ENCODE results near the gene BICC1. TPM values are rescaled to one million over a fixed set of nuclear protein-coding genes. Genes with fewer than 3 reads are reported as not detected.

The BICC1 gene
- total and polyA plus RNA-seq, 2 of the 13 experiments (the other 11 are each of a cell fraction or from before 2014, with no cell fraction given), result 0.18 to 1.5 TPM

DNA sequence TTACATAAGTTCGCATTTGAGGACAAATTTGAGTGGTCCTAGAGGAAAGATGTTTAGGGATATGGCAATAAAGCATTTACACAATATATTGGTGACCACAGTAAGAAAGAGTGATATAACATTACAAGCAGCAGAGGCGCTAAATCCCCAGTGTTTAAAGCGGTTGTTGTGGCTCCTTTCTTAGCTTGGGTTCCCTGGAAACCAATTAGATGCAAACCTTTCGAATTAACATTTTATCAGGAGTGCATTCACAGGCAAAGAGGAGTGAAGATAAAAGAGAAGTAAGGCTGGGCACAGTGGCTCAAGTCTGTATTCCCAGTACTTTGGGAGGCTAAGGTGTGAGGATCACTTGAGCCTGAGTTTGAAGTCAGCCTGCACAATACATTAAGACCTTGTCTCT, 331.1 kb downstream of the BICC1 start:
- in situ Hi-C loops (cut with HindIII; ENCODE audit: extremely low pct_ligation_motif_present, low pct_unique_long_range_greater_than_20kb) (no loop called here), intact Hi-C loops (cut with micrococcal nuclease; ENCODE audit: unreplicated experiment) (no loop called here)
- H3K9ac ChIP-seq (ENCODE audit: insufficient read depth, low read depth, low read length), result no peak overlapping the region
- POLR2A ChIA-PET, result no interaction called here
- no peaks in the 10 kb centered on the region for H3K4me1 ChIP-seq (ENCODE audit: insufficient read depth, low read length)
- BruUV-seq (replicated peaks), result no TSS peak
- WGBS (ENCODE audit: low lambda C conversion rate), result 22% methylated on average over 4 of the region's 4 CpGs
- H3K27me3 ChIP-seq (ENCODE audit: control insufficient read depth in 1 of 2, insufficient read depth in 2 of 2, low read length in 2 of 2), result peaks cover 0 to 8% of the 10 kb centered on the region in 2 experiments; a peak in 1 of 5 replicates
- FAIRE-seq (no peak), DNase-seq (ENCODE audit: low spot score) (no peak), ATAC-seq (no peak)
- CTCF ChIA-PET (ENCODE audit: low intra/inter-chr PET ratio, low total read pairs), result no interaction called here
- no peak for TF ChIP-seq ZNF530 (CRISPR knock-in tag; IDR thresholded peaks at IDR 0.05; ENCODE audit: low read depth)
- no peak for TF ChIP-seq ZNF691 (CRISPR knock-in tag; IDR thresholded peaks at IDR 0.05; ENCODE audit: borderline replicate concordance, low read depth)
- TF ChIP-seq FOXA1 (IDR thresholded peaks at IDR 0.05), result no peak
- TF ChIP-seq FOXA1 (CRISPR knock-in tag; IDR thresholded peaks at IDR 0.05), result no peak
- no peak overlapping the region for H3K4me3 ChIP-seq (replicated peaks in 1 of 3; ENCODE audit: insufficient read depth in 1 of 3, low read depth in 2 of 3, low read length in 3 of 3)
- H3K79me2 ChIP-seq (ENCODE audit: insufficient read depth, low read length), result no peaks in the 10 kb centered on the region
- no peak overlapping the region for H3K27ac ChIP-seq (ENCODE audit: extremely low read length, insufficient read depth, low read length)
- no peak overlapping the region for H3K4me2 ChIP-seq (ENCODE audit: low read depth, low read length)
- H3K9me3 ChIP-seq (ENCODE audit: low read length), result no peaks in the 10 kb centered on the region
- H2AFZ ChIP-seq (ENCODE audit: low read length), result no peak overlapping the region
- H4K20me1 ChIP-seq (ENCODE audit: insufficient read depth, low read length), result no peaks in the 10 kb centered on the region
- no peaks in the 10 kb centered on the region for H3K36me3 ChIP-seq (replicated peaks in 1 of 2; ENCODE audit: control insufficient read depth in 1 of 2, insufficient read depth in 2 of 2, low read length in 2 of 2)

GRCh38 chr10:58844680-58845079, 332.0 kb downstream of the BICC1 start:
- DNase-seq (ENCODE audit: low spot score), result no peak
- intact Hi-C loops (cut with micrococcal nuclease; ENCODE audit: unreplicated experiment) (no loop called here), in situ Hi-C loops (cut with HindIII; ENCODE audit: extremely low pct_ligation_motif_present, low pct_unique_long_range_greater_than_20kb) (no loop called here)
- ATAC-seq, result no peak
- no peak for TF ChIP-seq ZNF7 (CRISPR knock-in tag; IDR thresholded peaks at IDR 0.05)
- TF ChIP-seq MAFG (CRISPR knock-in tag; IDR thresholded peaks at IDR 0.05), result no peak
- TF ChIP-seq THAP11 (CRISPR knock-in tag; IDR thresholded peaks at IDR 0.05), result no peak
- TF ChIP-seq, protein P1, sequence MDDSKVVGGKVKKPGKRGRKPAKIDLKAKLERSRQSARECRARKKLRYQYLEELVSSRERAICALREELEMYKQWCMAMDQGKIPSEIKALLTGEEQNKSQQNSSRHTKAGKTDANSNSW (CRISPR knock-in tag; IDR thresholded peaks at IDR 0.05; ENCODE audit: borderline replicate concordance), result no peak
- no peak for TF ChIP-seq ZNF124 (CRISPR knock-in tag; IDR thresholded peaks at IDR 0.05)
- no peak for TF ChIP-seq SOX5 (CRISPR knock-in tag; IDR thresholded peaks at IDR 0.05; ENCODE audit: borderline replicate concordance)
- TF ChIP-seq, protein P2, sequence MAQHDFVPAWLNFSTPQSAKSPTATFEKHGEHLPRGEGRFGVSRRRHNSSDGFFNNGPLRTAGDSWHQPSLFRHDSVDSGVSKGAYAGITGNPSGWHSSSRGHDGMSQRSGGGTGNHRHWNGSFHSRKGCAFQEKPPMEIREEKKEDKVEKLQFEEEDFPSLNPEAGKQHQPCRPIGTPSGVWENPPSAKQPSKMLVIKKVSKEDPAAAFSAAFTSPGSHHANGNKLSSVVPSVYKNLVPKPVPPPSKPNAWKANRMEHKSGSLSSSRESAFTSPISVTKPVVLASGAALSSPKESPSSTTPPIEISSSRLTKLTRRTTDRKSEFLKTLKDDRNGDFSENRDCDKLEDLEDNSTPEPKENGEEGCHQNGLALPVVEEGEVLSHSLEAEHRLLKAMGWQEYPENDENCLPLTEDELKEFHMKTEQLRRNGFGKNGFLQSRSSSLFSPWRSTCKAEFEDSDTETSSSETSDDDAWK (CRISPR knock-in tag; IDR thresholded peaks at IDR 0.05), result no peak
- no peak for TF ChIP-seq IKZF4 (CRISPR knock-in tag; IDR thresholded peaks at IDR 0.05; ENCODE audit: borderline replicate concordance, low read depth, not compliant biosample characterization)
- TF ChIP-seq NR2C2 (CRISPR knock-in tag; IDR thresholded peaks at IDR 0.05; ENCODE audit: borderline replicate concordance), result no peak
- no peak for TF ChIP-seq ZC3H13 (CRISPR knock-in tag; IDR thresholded peaks at IDR 0.05)
- no peak for TF ChIP-seq ATRX (CRISPR knock-in tag; IDR thresholded peaks at IDR 0.05; ENCODE audit: borderline replicate concordance)
- no peak for TF ChIP-seq SNRNP70 (IDR thresholded peaks at IDR 0.05; ENCODE audit: low read depth, low read length)
- TF ChIP-seq RXRA (CRISPR knock-in tag; IDR thresholded peaks at IDR 0.05), result no peak
- no peak for TF ChIP-seq SKI (IDR thresholded peaks at IDR 0.05; ENCODE audit: partially characterized antibody)
- no peaks in the 10 kb centered on the region for H3K9me3 ChIP-seq (ENCODE audit: low read length)
- no peaks in the 10 kb centered on the region for H3K36me3 ChIP-seq (replicated peaks in 1 of 2; ENCODE audit: control insufficient read depth in 1 of 2, insufficient read depth in 2 of 2, low read length in 2 of 2)
- no peaks in the 10 kb centered on the region for H3K79me2 ChIP-seq (ENCODE audit: insufficient read depth, low read length)
- WGBS (ENCODE audit: low lambda C conversion rate), result 46% methylated on average over 3 of the region's 3 CpGs
- H3K27me3 ChIP-seq (ENCODE audit: control insufficient read depth in 1 of 2, insufficient read depth in 2 of 2, low read length in 2 of 2), result peaks cover 0 to 8% of the 10 kb centered on the region in 2 experiments; a peak in 1 of 5 replicates
- no peak for FAIRE-seq
- POLR2A ChIA-PET, result no interaction called here
- no peak overlapping the region for H3K4me2 ChIP-seq (ENCODE audit: low read depth, low read length)
- H3K27ac ChIP-seq (ENCODE audit: extremely low read length, insufficient read depth, low read length), result no peak overlapping the region
- H2AFZ ChIP-seq (ENCODE audit: low read length), result no peak overlapping the region
- CTCF ChIA-PET (ENCODE audit: low intra/inter-chr PET ratio, low total read pairs), result no interaction called here
- no peaks in the 10 kb centered on the region for H3K4me1 ChIP-seq (ENCODE audit: insufficient read depth, low read length)
- H4K20me1 ChIP-seq (ENCODE audit: insufficient read depth, low read length), result no peaks in the 10 kb centered on the region
- H3K4me3 ChIP-seq (replicated peaks in 1 of 3; ENCODE audit: insufficient read depth in 1 of 3, low read depth in 2 of 3, low read length in 3 of 3), result no peak overlapping the region
- no peak overlapping the region for H3K9ac ChIP-seq (ENCODE audit: insufficient read depth, low read depth, low read length)
- no TSS peak for BruUV-seq (replicated peaks)
